GM18951 (cell line): ENCODE data around the gene LHX6.

Experiments
- POLR2A ChIP-seq: IDR thresholded peaks from 4 replicates; pipeline ENCODE4 v1.6.1; 2011; ENCODE audit warnings: mild to moderate bottlenecking; ENCODE audit not compliant: insufficient read length, insufficient read depth; ENCODE audit errors: extremely low read depth
- in situ Hi-C: fragments of 300-500 bp; cut with MboI; formaldehyde crosslinking; loops from one replicate; pipeline ENCODE4 v1.12.0; 2022; ENCODE audit warnings: low sequenced_read_pairs, mixed read lengths, inconsistent platforms; ENCODE audit not compliant: unreplicated experiment

LHX6 gene

GRCh38 chr9:122226758-122227574 is 1.8 kb downstream of the LHX6 start:
- in situ Hi-C loops, result no loop called here
- no peak for TF ChIP-seq POLR2A

- in situ Hi-C loops, result no loop called here
- TF ChIP-seq POLR2A, result no peak
Observed at GRCh38 chr9:122226142-122226757, 2.5 kb downstream of the LHX6 start.

GRCh38 chr9:122225312-122226141 is 3.2 kb downstream of the LHX6 start:
- no peak for TF ChIP-seq POLR2A
- in situ Hi-C loops, result no loop called here

GRCh38 chr9:122223435-122223834 is 5.3 kb downstream of the LHX6 start:
- TF ChIP-seq POLR2A, result no peak
- in situ Hi-C loops, result no loop called here

GRCh38 chr9:122222791-122223190 is 6.0 kb downstream of the LHX6 start:
- in situ Hi-C loops, result no loop called here
- TF ChIP-seq POLR2A, result no peak

GRCh38 chr9:122221183-122221811 is 7.5 kb downstream of the LHX6 start:
- in situ Hi-C loops, result no loop called here
- TF ChIP-seq POLR2A, result no peak

GRCh38 chr9:122220673-122221182 is 8.0 kb downstream of the LHX6 start:
- TF ChIP-seq POLR2A, result no peak
- in situ Hi-C loops, result no loop called here

GRCh38 chr9:122219856-122220672 is 8.7 kb downstream of the LHX6 start:
- in situ Hi-C loops, result no loop called here
- TF ChIP-seq POLR2A, result no peak

GRCh38 chr9:122218935-122219855 is 9.6 kb downstream of the LHX6 start:
- in situ Hi-C loops, result no loop called here
- TF ChIP-seq POLR2A, result no peak

GRCh38 chr9:122218071-122218934 is 10.5 kb downstream of the LHX6 start:
- in situ Hi-C loops, result no loop called here
- no peak for TF ChIP-seq POLR2A
